Measurements from ENCODE around the gene FKBP4.

FKBP4 gene

GRCh38 chr12:2783936-2784600 lies 10.7 kb upstream of the FKBP4 start:
- DNase-seq = no peak

GRCh38 chr12:2785017-2785416 lies 9.8 kb upstream of the FKBP4 start:
- no peak for DNase-seq

- no peak for DNase-seq
Measured at GRCh38 chr12:2791089-2791488, 3.7 kb upstream of the FKBP4 start.

GRCh38 chr12:2792671-2793500 lies 1.9 kb upstream of the FKBP4 start:
- DNase-seq = no peak

GRCh38 chr12:2793561-2793960 lies 1.2 kb upstream of the FKBP4 start:
- DNase-seq = no peak

- DNase-seq = no peak
Measured at GRCh38 chr12:2794191-2794735, 507 bp upstream of the FKBP4 start.

GRCh38 chr12:2795291-2796186 lies 769 bp downstream of the FKBP4 start:
- DNase-seq = no peak

GRCh38 chr12:2796187-2796666 lies 1.5 kb downstream of the FKBP4 start:
- no peak for DNase-seq

- no peak for DNase-seq
Measured at GRCh38 chr12:2797721-2798418, 3.1 kb downstream of the FKBP4 start.

GRCh38 chr12:2800046-2800570 lies 5.3 kb downstream of the FKBP4 start:
- no peak for DNase-seq

- no peak for DNase-seq
Measured at GRCh38 chr12:2801044-2801783, 6.4 kb downstream of the FKBP4 start.

GRCh38 chr12:2803635-2804392 lies 9.0 kb downstream of the FKBP4 start:
- no peak for DNase-seq

- no peak for DNase-seq
Measured at GRCh38 chr12:2804393-2805142, 9.8 kb downstream of the FKBP4 start.

- DNase-seq = no peak
Measured at GRCh38 chr12:2805143-2805520, 10.4 kb downstream of the FKBP4 start.

GRCh38 chr12:2806700-2807099 lies 11.9 kb downstream of the FKBP4 start:
- no peak for DNase-seq

- no peak for DNase-seq
Measured at GRCh38 chr12:2811801-2812200, 17.0 kb downstream of the FKBP4 start.

GRCh38 chr12:2812290-2813213 lies 17.8 kb downstream of the FKBP4 start, which contains the start of gene ITFG2:
Gene ITFG2, plus strand, starts transcription at chr12:2812668. Its CDS starts 93 bp downstream, at chr12:2812761.
- peak; percentile 91 for DNase-seq
